OCI-M2 (cell line): ENCODE results near the gene TTC21B.

ENCODE experiments used
- DNase-seq: peaks from one replicate; lab custom pipeline; 2025; ENCODE audit not compliant: unreplicated experiment; lab: John Stamatoyannopoulos, UW

Gene TTC21B

DNA sequence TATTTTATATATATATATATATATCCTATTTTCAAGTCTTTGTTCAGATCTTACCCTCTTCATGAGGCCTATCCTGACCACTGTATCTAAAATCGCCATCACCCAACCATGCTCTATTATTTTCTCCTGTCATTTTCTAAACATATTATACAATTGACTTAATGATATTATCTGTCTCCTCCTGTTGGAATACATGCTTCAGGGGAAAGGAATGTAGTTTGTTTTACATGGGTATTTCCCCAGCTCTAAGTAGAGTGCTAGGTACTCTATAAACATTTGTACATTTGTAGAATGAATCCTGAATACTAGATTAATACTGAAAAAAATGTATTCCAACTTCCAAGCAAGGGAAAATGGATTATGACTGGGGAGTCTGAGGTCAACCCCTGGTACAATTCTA, 26.2 kb downstream of the TTC21B start:
- DNase-seq = no peak

DNA sequence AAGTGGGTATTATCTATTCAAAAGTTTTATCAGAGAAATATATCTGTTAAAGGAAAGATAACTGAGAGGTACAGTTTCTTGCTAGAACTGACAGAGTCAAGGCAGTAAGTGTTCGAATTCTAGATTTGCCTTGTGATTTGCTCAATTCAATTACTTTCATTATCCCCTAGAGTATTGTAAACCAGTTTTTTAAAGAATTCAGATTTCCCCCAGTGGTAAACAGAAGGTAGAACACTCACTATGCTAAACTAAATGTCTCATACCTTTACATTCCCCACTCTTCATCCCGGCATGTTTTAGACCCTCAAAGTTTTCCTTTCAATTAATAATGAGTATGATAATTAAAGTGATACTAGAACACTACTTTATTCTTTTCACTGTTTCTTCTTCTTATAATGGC, 28.6 kb downstream of the TTC21B start:
- no peak for DNase-seq

GRCh38 chr2:165920748-165921147, 32.8 kb downstream of the TTC21B start:
- DNase-seq = no peak

DNA sequence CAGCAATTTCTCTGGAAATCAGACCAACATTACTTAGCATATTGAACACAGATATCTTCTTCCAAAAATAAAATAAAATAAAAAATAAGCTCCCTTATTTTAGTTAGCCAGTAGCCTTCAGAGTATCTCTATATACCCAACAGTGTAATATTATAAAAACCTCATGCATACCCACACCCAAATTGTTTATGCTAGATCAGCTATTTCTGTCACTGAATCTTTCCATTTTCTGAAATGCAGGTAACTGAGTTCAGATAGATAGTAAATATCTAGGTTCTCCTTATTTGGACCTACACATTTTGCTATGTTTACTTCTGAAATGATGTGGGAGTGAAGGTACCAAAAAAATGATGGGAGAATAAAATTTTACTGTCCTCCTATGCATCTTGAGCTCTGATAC, 39.9 kb downstream of the TTC21B start:
- DNase-seq = no peak

DNA sequence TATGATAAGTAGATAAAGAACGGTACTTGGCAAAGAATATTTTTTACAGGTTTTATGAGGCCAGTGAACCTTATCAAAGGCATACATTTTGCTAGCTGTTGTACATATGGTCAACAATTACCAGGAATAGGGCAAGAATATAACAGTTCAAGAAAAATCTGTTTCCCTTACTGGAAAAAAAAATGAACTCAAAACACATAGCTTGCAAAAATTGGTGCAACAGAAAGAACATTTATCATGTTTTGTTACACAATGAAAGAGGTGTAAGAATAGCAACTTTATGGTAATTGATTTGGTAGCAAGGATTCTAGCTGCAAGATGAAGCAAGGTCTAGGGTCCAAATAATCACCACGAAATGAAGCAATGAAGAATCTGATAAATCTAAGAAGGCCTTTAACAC, 41.6 kb downstream of the TTC21B start:
- no peak for DNase-seq

- no peak for DNase-seq
These were observed 42.3 kb downstream of the TTC21B start for GRCh38 chr2:165911231-165911630.

DNA sequence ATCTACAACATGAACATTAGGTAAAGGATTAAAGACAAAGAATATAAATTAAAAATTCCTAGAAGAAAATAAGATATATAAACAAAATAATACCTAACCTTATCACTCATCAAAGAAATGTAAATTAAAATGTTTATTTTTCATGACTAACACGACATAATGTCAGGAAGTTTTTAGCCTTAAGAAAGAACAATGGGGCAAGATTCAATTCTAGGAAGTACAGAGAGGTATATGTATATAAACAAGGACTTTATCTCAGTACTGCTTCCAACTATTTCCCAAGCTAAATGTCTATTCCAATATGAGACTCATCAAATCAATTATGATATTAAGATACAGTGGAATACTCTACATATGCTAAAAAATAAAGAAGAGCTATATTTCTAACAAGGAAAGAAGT, 44.1 kb downstream of the TTC21B start:
- DNase-seq = no peak

DNA sequence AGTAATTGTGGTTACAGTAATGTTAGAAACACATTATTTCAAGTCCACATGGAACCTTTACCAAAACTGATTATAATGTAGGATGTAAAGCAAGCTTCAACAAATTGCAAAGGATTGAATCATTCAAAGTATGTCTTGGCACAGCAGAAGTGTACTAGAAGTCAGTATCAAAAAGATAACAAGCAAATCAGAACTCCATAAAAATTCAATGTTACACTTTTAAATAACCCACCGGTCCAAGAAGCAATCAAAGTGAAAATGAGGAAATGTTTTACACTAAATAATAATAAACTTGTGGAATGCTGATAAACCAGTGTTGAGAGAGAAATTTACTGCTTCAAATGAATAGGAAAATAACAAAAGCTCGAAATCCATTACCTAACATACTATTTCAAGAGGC, 47.7 kb downstream of the TTC21B start:
- no peak for DNase-seq

DNA sequence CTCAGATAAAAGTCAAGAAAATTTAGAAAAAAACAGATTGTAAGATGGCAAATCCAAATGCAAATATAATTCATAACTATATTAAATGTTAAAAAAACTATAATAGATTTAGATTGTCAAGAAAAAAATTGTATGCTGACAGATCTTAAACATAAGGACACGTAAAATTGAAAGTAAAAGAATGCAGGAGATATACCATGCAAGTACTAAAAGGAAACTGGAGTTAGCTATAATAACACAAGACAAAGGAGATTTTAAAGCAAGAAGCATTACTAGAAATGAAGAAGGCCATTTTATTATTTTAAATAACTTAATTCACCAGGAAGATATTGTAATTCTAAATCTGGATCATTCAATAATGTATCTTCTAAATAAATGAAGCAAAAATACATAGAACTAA, 48.3 kb downstream of the TTC21B start:
- no peak for DNase-seq

DNA sequence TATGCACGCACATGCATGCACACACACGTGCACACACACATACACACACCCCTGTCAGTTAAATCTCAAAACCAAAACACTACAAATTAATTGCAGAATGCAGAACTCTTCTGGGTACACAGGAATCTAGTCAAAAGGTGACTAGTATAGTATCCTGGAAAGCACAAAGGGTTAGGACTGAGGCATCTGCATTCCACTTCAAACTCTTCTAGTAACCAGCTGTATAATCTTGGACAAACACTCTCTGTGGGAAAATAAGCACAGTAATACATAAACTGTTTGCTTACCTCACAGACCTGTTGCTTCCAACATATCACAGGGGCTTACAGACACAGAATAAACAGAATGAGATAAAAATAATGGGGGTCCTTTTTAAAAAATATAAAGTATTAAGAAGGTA, 49.1 kb downstream of the TTC21B start:
- no peak for DNase-seq

- DNase-seq = no peak
These were observed 50.2 kb downstream of the TTC21B start for GRCh38 chr2:165903406-165903805.

DNA sequence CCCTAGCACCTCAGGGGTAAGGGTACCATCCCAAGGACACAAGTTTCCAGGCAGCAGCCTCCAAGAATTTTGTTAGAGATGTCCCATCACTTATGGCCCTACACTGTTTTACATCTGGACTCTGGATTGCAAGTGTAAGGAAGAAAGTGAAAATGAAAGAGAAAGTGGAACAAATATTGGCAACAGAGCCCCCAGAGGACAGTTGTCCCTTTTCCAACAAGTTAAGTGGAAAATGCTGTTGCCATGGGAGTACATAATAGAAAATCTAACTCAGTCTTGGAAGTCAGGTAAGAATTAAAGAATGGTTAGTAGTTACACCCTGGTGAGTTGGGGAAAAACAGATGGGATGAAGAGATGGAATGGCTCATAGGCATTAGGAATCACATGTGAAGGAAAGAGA, 50.6 kb downstream of the TTC21B start:
- DNase-seq = no peak

GRCh38 chr2:165901620-165902298, 51.8 kb downstream of the TTC21B start:
- DNase-seq = no peak

GRCh38 chr2:165899311-165899710, 54.3 kb downstream of the TTC21B start:
- DNase-seq = no peak

DNA sequence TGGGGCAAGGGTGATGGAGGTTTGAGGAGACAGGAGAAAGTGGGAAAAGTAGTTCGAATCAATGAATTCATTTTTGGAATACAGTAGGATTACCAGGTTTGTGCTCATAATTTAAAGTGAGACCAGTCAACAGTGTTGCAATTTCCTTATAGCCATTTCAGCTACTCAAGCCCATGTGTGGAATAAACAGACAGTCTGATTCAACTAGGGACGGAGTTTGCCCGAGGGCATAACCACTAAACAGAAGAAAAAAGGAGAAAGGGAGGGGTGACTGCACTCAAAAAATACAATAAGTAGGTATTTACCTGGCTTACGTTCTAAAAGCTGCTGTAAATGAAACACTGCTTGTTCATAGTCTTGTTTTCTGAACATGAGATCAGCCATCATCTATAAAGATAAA, 55.2 kb downstream of the TTC21B start:
- DNase-seq = no peak

- DNase-seq = no peak
These were observed 55.9 kb downstream of the TTC21B start for GRCh38 chr2:165897726-165898125.

- no peak for DNase-seq
These were observed 56.5 kb downstream of the TTC21B start for GRCh38 chr2:165897074-165897473.

DNA sequence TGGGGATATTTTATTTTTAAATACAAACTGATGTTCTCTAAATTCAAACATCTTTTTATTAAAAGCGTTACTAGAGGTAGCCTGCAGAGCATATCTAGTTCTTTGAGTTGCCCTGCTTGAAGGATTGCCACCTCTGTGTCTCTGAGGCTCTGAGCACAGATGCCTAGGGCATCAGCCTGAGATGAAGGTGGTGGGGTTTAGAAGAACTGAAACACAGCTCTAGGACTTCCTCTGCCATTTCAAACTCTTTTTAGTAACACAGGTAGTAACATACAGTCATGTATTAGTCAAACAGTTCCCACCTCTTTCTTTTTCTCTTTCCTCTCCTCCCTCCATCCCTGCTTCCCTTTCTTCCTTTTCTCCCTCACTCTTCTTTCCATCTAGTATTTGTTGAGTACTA, 57.6 kb downstream of the TTC21B start:
- no peak for DNase-seq

DNA sequence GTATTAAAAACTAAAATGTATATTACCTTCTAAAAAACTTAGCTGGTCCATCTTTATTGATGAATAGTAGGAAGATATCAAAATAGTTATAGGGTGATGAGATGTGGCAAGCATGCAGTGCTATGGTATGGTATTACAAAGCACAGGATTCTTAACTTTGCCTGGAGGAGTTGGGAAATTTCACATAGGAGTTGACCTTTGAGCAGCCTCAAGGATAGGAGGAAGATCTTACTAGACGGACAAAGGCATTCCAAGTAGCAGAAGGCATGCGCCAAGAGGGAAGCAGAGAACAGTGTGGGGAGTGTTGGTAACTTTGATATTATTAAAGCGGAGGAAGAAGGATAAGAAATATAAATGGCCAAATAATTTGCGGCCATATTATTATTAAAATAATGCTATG, 60.0 kb downstream of the TTC21B start:
- DNase-seq = no peak

GRCh38 chr2:165892526-165892925, 61.0 kb downstream of the TTC21B start:
- DNase-seq = no peak

GRCh38 chr2:165891943-165892342, 61.6 kb downstream of the TTC21B start:
- no peak for DNase-seq

DNA sequence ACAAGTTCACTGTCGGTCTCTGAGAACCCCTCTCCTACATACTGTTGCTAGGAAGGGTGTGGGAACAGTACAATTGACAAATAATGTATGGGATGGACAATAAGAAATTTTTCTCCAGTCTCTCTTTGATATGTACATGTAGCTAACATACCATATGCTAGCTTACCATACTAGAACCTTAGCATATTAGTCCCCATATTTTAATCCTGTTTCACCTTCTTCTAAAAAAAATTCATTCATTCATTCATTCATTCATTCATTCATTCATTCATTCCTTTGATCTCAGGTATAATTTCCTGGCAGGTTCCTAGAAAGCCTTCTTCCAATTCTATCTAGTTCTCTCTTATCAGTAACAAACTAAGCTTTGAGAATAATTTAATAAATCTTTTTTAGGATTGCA, 62.2 kb downstream of the TTC21B start:
- DNase-seq = no peak

GRCh38 chr2:165889798-165890197, 63.8 kb downstream of the TTC21B start:
- no peak for DNase-seq

DNA sequence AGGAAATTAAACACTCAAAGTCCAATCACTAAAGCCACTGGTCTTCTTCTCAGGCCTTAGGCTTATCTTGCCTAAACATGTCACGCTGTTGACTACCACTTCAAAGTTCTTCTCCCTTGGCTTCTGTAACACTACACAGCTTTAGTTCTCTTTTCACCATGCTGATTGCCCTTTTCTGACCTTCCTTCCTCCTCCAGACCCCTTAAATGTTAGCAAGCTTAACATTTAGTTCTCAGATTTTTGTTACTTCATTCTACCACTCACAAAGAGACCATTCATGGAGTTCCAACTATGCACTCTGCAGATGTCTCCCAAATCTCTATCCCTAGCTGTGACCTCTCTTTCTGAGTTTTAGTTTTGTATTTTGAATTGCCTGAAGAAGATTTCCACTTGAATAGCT, 64.4 kb downstream of the TTC21B start:
- no peak for DNase-seq
